ENCODE data around the gene ANXA9. TPM values are rescaled to one million over a fixed set of nuclear protein-coding genes. Genes with fewer than 3 reads are reported as not detected.

Gene ANXA9, protein sequence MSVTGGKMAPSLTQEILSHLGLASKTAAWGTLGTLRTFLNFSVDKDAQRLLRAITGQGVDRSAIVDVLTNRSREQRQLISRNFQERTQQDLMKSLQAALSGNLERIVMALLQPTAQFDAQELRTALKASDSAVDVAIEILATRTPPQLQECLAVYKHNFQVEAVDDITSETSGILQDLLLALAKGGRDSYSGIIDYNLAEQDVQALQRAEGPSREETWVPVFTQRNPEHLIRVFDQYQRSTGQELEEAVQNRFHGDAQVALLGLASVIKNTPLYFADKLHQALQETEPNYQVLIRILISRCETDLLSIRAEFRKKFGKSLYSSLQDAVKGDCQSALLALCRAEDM
- not detected for total RNA-seq
- under 1 TPM; 0.17 to 0.38 TPM for polyA plus RNA-seq
- total RNA-seq: not detected

GRCh38 chr1:150981805-150982712 lies at the start of gene ANXA9:
Gene ANXA9, plus strand, starts transcription at chr1:150982292. Its CDS starts 814 bp downstream, at chr1:150983106.
- POLR2A ChIA-PET: interaction anchor here (0.5 to 1.7 kb wide), 5 partner anchors 12 to 795 kb away, joined by 3 to 8 read pairs (median 5); partner anchors contain the start of genes MINDY1 and PRUNE1
- Mint-ChIP-seq H3K36me3 (no peaks in the 10 kb centered on the region), H3K4me3 (no peak within 1 kb of the TSS)

GRCh38 chr1:150944856-150945255 lies 37.2 kb upstream of the ANXA9 start:
- no peaks in the 10 kb centered on the region for H3K4me1 ChIP-seq (ENCODE audit: control insufficient read depth in 2 of 2, insufficient read depth in 2 of 2, low read length in 2 of 2)
- no peak for DNase-seq
- Mint-ChIP-seq H3K36me3 (peaks cover 14 to 55% (median 29%) of the 10 kb centered on the region in 5 donors), H3K27ac (peak overlapping the region in 2 of 9 donors; percentile 6 to 69), H3K4me1 (no peaks in the 10 kb centered on the region), H3K9me3 (no peaks in the 10 kb centered on the region), H3K4me3 (no peak overlapping the region), H3K27me3 (no peaks in the 10 kb centered on the region)
- peaks cover 20 to 88% (median 23%) of the 10 kb centered on the region in 3 experiments for H3K36me3 ChIP-seq (ENCODE audit: control insufficient read depth in 2 of 3, insufficient read depth in 3 of 3, low read length in 3 of 3)
- no peaks in the 10 kb centered on the region for H3K9me3 ChIP-seq (ENCODE audit: control insufficient read depth in 2 of 3, low read length in 3 of 3)
- no peak overlapping the region for H3K4me3 ChIP-seq (ENCODE audit: low read length)
- CTCF ChIA-PET: interaction anchor here (0.5 kb wide), 1 partner anchor 76 kb away, joined by 4 read pairs; no protein-coding TSS in a partner anchor
- intact Hi-C loops (cut with micrococcal nuclease): no loop called here
- ATAC-seq: no peak
- POLR2A ChIA-PET: no interaction called here
- no peak overlapping the region for H3K27ac ChIP-seq (ENCODE audit: low read depth, low read length)
- H3K27me3 ChIP-seq (ENCODE audit: control insufficient read depth in 2 of 2, insufficient read depth in 2 of 2, low read length in 2 of 2): no peaks in the 10 kb centered on the region

More at GRCh38 chr1:150981805-150982712, at the start of gene ANXA9:
- Histone ChIP-seq H3K36me3 (ENCODE audit: control insufficient read depth in 2 of 3, insufficient read depth in 3 of 3, low read length in 3 of 3) (no peaks in the 10 kb centered on the region), H3K4me3 (ENCODE audit: low read length) (no peak within 1 kb of the TSS), H3K27me3 (ENCODE audit: control insufficient read depth in 2 of 2, insufficient read depth in 2 of 2, low read length in 2 of 2) (no peaks in the 10 kb centered on the region), H3K4me1 (ENCODE audit: control insufficient read depth in 2 of 2, insufficient read depth in 2 of 2, low read length in 2 of 2) (peaks cover 13 to 24% of the 10 kb centered on the region in 2 donors), H3K27ac (ENCODE audit: low read depth, low read length) (no peak within 1 kb of the TSS), H3K9me3 (ENCODE audit: control insufficient read depth in 2 of 3, low read length in 3 of 3) (no peaks in the 10 kb centered on the region)
- no peaks in the 10 kb centered on the region for H3K27me3 Mint-ChIP-seq
- H3K4me1 Mint-ChIP-seq: peaks cover 7 to 25% (median 21%) of the 10 kb centered on the region in 7 donors
- intact Hi-C loops (cut with micrococcal nuclease): no loop called here
- H3K27ac Mint-ChIP-seq: no peak within 1 kb of the TSS
- no peak for ATAC-seq
- CTCF ChIA-PET: interaction anchor here (0.5 to 6.4 kb wide), 3 partner anchors 15 to 411 kb away, joined by 3 to 56 read pairs (median 4); partner anchors contain the start of gene MINDY1
- no peak for DNase-seq
- no peaks in the 10 kb centered on the region for H3K9me3 Mint-ChIP-seq

DNA sequence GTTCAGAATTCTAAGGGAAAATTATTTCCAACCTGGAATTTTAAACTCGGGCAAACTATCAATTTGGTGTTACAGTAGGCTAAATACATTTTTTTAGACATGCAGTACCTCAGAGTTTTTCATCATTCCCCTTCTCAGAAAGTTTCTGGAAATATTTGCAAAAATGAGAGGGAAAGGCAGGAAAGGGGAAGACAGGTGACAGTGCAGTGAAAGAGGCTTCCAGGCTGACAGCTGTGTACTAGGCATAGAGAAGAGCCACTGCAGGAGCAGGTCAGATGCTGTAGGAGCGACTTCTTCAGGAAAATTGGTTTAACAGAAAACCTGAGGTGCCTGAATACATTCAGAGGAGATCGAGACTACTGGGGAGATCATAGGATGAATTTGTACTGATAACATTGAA lies 27.4 kb upstream of the ANXA9 start:
- no peaks in the 10 kb centered on the region for H3K9me3 ChIP-seq (ENCODE audit: control insufficient read depth in 2 of 3, low read length in 3 of 3)
- no peak overlapping the region for H3K27ac ChIP-seq (ENCODE audit: low read depth, low read length)
- Mint-ChIP-seq H3K4me3 (no peak overlapping the region), H3K27ac (peak overlapping the region in 3 of 9 donors; percentile 13 to 57 (median 23)), H3K36me3 (peaks cover 26 to 59% (median 33%) of the 10 kb centered on the region in 5 donors), H3K27me3 (no peaks in the 10 kb centered on the region), H3K4me1 (peaks cover 0 to 6% (median 0%) of the 10 kb centered on the region in 7 donors), H3K9me3 (no peaks in the 10 kb centered on the region)
- ATAC-seq (no peak), DNase-seq (no peak)
- H3K36me3 ChIP-seq (ENCODE audit: control insufficient read depth in 2 of 3, insufficient read depth in 3 of 3, low read length in 3 of 3): peaks cover 20 to 66% (median 21%) of the 10 kb centered on the region in 3 experiments
- no peaks in the 10 kb centered on the region for H3K27me3 ChIP-seq (ENCODE audit: control insufficient read depth in 2 of 2, insufficient read depth in 2 of 2, low read length in 2 of 2)
- POLR2A ChIA-PET: interaction anchor here (0.7 kb wide), 1 partner anchor 44 kb away, joined by 3 read pairs; no protein-coding TSS in a partner anchor
- H3K4me1 ChIP-seq (ENCODE audit: control insufficient read depth in 2 of 2, insufficient read depth in 2 of 2, low read length in 2 of 2): no peaks in the 10 kb centered on the region
- CTCF ChIA-PET: interaction anchor here (1.0 kb wide), 1 partner anchor 23 kb away, joined by 4 read pairs; no protein-coding TSS in a partner anchor
- intact Hi-C loops (cut with micrococcal nuclease): no loop called here
- no peak overlapping the region for H3K4me3 ChIP-seq (ENCODE audit: low read length)

DNA sequence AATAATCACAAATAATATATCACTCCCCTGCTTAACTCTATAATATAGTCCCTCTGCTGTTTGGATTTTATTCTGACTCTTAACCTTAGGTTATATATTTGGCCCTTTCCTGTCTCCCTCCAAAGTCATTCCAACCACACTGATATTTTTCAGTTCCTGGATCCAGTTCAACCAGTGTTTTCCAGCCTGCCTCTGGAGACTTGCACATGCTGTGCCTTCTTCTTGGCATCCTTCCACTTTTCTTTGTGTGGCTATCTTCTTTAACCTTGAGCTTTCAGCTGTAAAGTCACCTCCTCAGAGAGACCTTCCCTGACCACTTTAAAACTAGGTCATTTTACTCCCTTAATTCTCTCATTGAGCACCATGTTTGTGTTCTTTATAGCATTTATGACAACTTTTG lies 26.8 kb upstream of the ANXA9 start:
- Histone ChIP-seq H3K36me3 (ENCODE audit: control insufficient read depth in 2 of 3, insufficient read depth in 3 of 3, low read length in 3 of 3) (peaks cover 18 to 66% (median 20%) of the 10 kb centered on the region in 3 experiments), H3K4me3 (ENCODE audit: low read length) (no peak overlapping the region), H3K4me1 (ENCODE audit: control insufficient read depth in 2 of 2, insufficient read depth in 2 of 2, low read length in 2 of 2) (no peaks in the 10 kb centered on the region), H3K27me3 (ENCODE audit: control insufficient read depth in 2 of 2, insufficient read depth in 2 of 2, low read length in 2 of 2) (no peaks in the 10 kb centered on the region), H3K27ac (ENCODE audit: low read depth, low read length) (no peak overlapping the region), H3K9me3 (ENCODE audit: control insufficient read depth in 2 of 3, low read length in 3 of 3) (no peaks in the 10 kb centered on the region)
- Mint-ChIP-seq H3K27me3 (no peaks in the 10 kb centered on the region), H3K27ac (peak overlapping the region in 6 of 9 donors; percentile 41 to 63 (median 52)), H3K36me3 (peaks cover 26 to 56% (median 37%) of the 10 kb centered on the region in 5 donors), H3K4me3 (no peak overlapping the region), H3K4me1 (peaks cover 0 to 6% (median 0%) of the 10 kb centered on the region in 7 donors), H3K9me3 (no peaks in the 10 kb centered on the region)
- intact Hi-C loops (cut with micrococcal nuclease): no loop called here
- DNase-seq (no peak), ATAC-seq (no peak)
- ChIA-PET POLR2A (no interaction called here), CTCF (interaction anchor here (1.0 kb wide), 1 partner anchor 23 kb away, joined by 4 read pairs; no protein-coding TSS in a partner anchor)

GRCh38 chr1:150957666-150958065 lies 24.4 kb upstream of the ANXA9 start:
- no peaks in the 10 kb centered on the region for H3K4me1 ChIP-seq (ENCODE audit: control insufficient read depth in 2 of 2, insufficient read depth in 2 of 2, low read length in 2 of 2)
- POLR2A ChIA-PET: no interaction called here
- H3K27ac Mint-ChIP-seq: peak overlapping the region in 1 of 9 donors; percentile 5
- H3K36me3 Mint-ChIP-seq: peaks cover 18 to 50% (median 36%) of the 10 kb centered on the region in 5 donors
- no peak for ATAC-seq
- H3K27me3 ChIP-seq (ENCODE audit: control insufficient read depth in 2 of 2, insufficient read depth in 2 of 2, low read length in 2 of 2): no peaks in the 10 kb centered on the region
- no peaks in the 10 kb centered on the region for H3K27me3 Mint-ChIP-seq
- no peak for DNase-seq
- no peak overlapping the region for H3K27ac ChIP-seq (ENCODE audit: low read depth, low read length)
- peaks cover 0 to 6% (median 0%) of the 10 kb centered on the region in 7 donors for H3K4me1 Mint-ChIP-seq
- CTCF ChIA-PET: interaction anchor here (0.7 to 1.7 kb wide), 4 partner anchors 21 to 220 kb away, joined by 3 to 4 read pairs (median 4); no protein-coding TSS in a partner anchor
- H3K4me3 ChIP-seq (ENCODE audit: low read length): no peak overlapping the region
- H3K36me3 ChIP-seq (ENCODE audit: control insufficient read depth in 2 of 3, insufficient read depth in 3 of 3, low read length in 3 of 3): peaks cover 14 to 70% (median 15%) of the 10 kb centered on the region in 3 experiments
- intact Hi-C loops (cut with micrococcal nuclease): no loop called here
- no peaks in the 10 kb centered on the region for H3K9me3 ChIP-seq (ENCODE audit: control insufficient read depth in 2 of 3, low read length in 3 of 3)
- no peaks in the 10 kb centered on the region for H3K9me3 Mint-ChIP-seq
- H3K4me3 Mint-ChIP-seq: no peak overlapping the region

GRCh38 chr1:150960646-150961045 lies 21.4 kb upstream of the ANXA9 start:
- no peak overlapping the region for H3K27ac ChIP-seq (ENCODE audit: low read depth, low read length)
- no peak overlapping the region for H3K4me3 Mint-ChIP-seq
- H3K9me3 ChIP-seq (ENCODE audit: control insufficient read depth in 2 of 3, low read length in 3 of 3): no peaks in the 10 kb centered on the region
- no peaks in the 10 kb centered on the region for H3K4me1 ChIP-seq (ENCODE audit: control insufficient read depth in 2 of 2, insufficient read depth in 2 of 2, low read length in 2 of 2)
- no peaks in the 10 kb centered on the region for H3K27me3 ChIP-seq (ENCODE audit: control insufficient read depth in 2 of 2, insufficient read depth in 2 of 2, low read length in 2 of 2)
- H3K36me3 ChIP-seq (ENCODE audit: control insufficient read depth in 2 of 3, insufficient read depth in 3 of 3, low read length in 3 of 3): peaks cover 10 to 81% (median 13%) of the 10 kb centered on the region in 3 experiments
- no peak overlapping the region for H3K4me3 ChIP-seq (ENCODE audit: low read length)
- POLR2A ChIA-PET: no interaction called here
- CTCF ChIA-PET: no interaction called here
- no peak for DNase-seq
- ATAC-seq: no peak
- H3K36me3 Mint-ChIP-seq: peaks cover 6 to 58% (median 32%) of the 10 kb centered on the region in 5 donors
- H3K27me3 Mint-ChIP-seq: no peaks in the 10 kb centered on the region
- H3K4me1 Mint-ChIP-seq: peaks cover 0 to 12% (median 0%) of the 10 kb centered on the region in 7 donors
- intact Hi-C loops (cut with micrococcal nuclease): loop anchor here in 1 of 2 donors (5.0 kb wide), 1 partner anchor 42 kb away; no protein-coding TSS in a partner anchor
- H3K27ac Mint-ChIP-seq: peak overlapping the region in 3 of 9 donors; percentile 22 to 43 (median 42)
- no peaks in the 10 kb centered on the region for H3K9me3 Mint-ChIP-seq
